Endothelial cell of umbilical vein (primary cell): ENCODE results near the gene SAP25. TPM values are rescaled to one million over a fixed set of nuclear protein-coding genes. Genes with fewer than 3 reads are reported as not detected.

Experiments used
- BruUV-seq: library from RNA; stranded (reverse); fragments of 400-500 nt; replicated peaks from 2 replicates; lab custom pipeline; 2021; lab: Mats Ljungman, UMichigan
- CTCF ChIA-PET: fragments of 300-600, 350-600 bp; sonication (Branson Sonifier 250); formaldehyde crosslinking; loops from one replicate; lab custom pipeline; 2021; ENCODE audit warnings: antibody characterized with exemption, inconsistent platforms; lab: Charles Lee
- POLR2A ChIA-PET: fragments of 300-600, 350-600 bp; sonication (Branson Sonifier 250); formaldehyde crosslinking; loops from one replicate; lab custom pipeline; 2021; ENCODE audit warnings: antibody characterized with exemption, inconsistent platforms; lab: Charles Lee
- DNase-seq: peaks from one replicate; pipeline ENCODE4 v3.0.0-alpha.2; 2011; ENCODE audit warnings: low read depth, low spot score
- FAIRE-seq: peaks from 2 replicates; lab custom pipeline; 2011; peaks lifted over from hg19 to GRCh38; lab: Jason Lieb, UNC
- H2AFZ ChIP-seq: 2 replicates; pipeline ENCODE4 v1.6.0; 2012; ENCODE audit warnings: low read depth, low read length, control low read depth, inconsistent platforms
- H3K27ac ChIP-seq: 2 replicates; pipeline ENCODE4 v1.5.1; 2011; ENCODE audit warnings: low read depth, mild to moderate bottlenecking, control low read depth, low read length, moderate library complexity; ENCODE audit not compliant: insufficient read depth
- H3K27me3 ChIP-seq, 2 experiments: 2 replicates each; pipeline versions ENCODE4 v1.6.0 to v1.6.1; 2011; ENCODE audit warnings: low read length in 2 of 2, mixed read lengths in 1 of 2; ENCODE audit not compliant: control insufficient read depth in 2 of 2, insufficient read depth in 2 of 2
- H3K36me3 ChIP-seq, 2 experiments: 2 replicates in 1 of 2; 3 replicates in 1 of 2; pipeline ENCODE4 v1.5.1; 2011; ENCODE audit warnings: low read length in 2 of 2, mild to moderate bottlenecking in 1 of 2, moderate library complexity in 1 of 2; ENCODE audit not compliant: control insufficient read depth in 2 of 2, insufficient read depth in 2 of 2; ENCODE audit errors: extremely low read depth in 1 of 2
- H3K4me1 ChIP-seq: 3 replicates; pipeline ENCODE4 v1.5.1; 2011; ENCODE audit warnings: mild to moderate bottlenecking, low read length; ENCODE audit not compliant: control insufficient read depth, insufficient read depth; ENCODE audit errors: extremely low read depth
- H3K4me2 ChIP-seq: 2 replicates; pipeline ENCODE4 v1.6.1; 2011; ENCODE audit warnings: low read length, control low read depth, mixed read lengths; ENCODE audit not compliant: insufficient read depth
- H3K4me3 ChIP-seq, 3 experiments: fragments of 200-600 bp in 1 of 3; sonication (generic), shearing (Covaris generic) in 1 of 3; replicated peaks in 1 of 3; 2 replicates each; pipeline ENCODE4 v1.5.1; 2011 to 2016; ENCODE audit warnings: control low read depth in 3 of 3, low read length in 3 of 3, mild to moderate bottlenecking in 2 of 3, inconsistent platforms in 1 of 3, low read depth in 1 of 3, moderate library complexity in 1 of 3; ENCODE audit not compliant: insufficient read depth in 1 of 3
- H3K79me2 ChIP-seq: 2 replicates; pipeline ENCODE4 v1.6.0; 2012; ENCODE audit warnings: low read length, inconsistent platforms; ENCODE audit not compliant: control insufficient read depth, insufficient read depth
- H3K9ac ChIP-seq: replicated peaks from 2 replicates; pipeline ENCODE3; 2011; ENCODE audit warnings: low read length, control low read depth; ENCODE audit not compliant: insufficient read depth; ENCODE audit errors: extremely low read depth
- H3K9me1 ChIP-seq: replicated peaks from 3 replicates; pipeline ENCODE4 v1.6.0; 2011; ENCODE audit warnings: mild to moderate bottlenecking, low read length; ENCODE audit not compliant: control insufficient read depth, insufficient read depth; ENCODE audit errors: extremely low read depth
- H3K9me3 ChIP-seq: replicated peaks from 2 replicates; pipeline ENCODE4 v1.5.1; 2012; ENCODE audit warnings: low read length, inconsistent platforms; ENCODE audit not compliant: control insufficient read depth, insufficient read depth
- H4K20me1 ChIP-seq: replicated peaks from 2 replicates; pipeline ENCODE3; 2011; ENCODE audit warnings: mild to moderate bottlenecking, low read length; ENCODE audit not compliant: control insufficient read depth, insufficient read depth; ENCODE audit errors: extremely low read depth
- EZH2 ChIP-seq: IDR thresholded peaks from 2 replicates; pipeline ENCODE4 v1.6.1; 2012; ENCODE audit warnings: borderline replicate concordance, low read depth, mild to moderate bottlenecking, moderate library complexity, low read length, inconsistent platforms; ENCODE audit not compliant: severe bottlenecking
- FOS ChIP-seq: IDR thresholded peaks from 2 replicates; pipeline ENCODE4 v1.6.1; 2011; ENCODE audit warnings: mild to moderate bottlenecking, low read length, moderate library complexity, borderline replicate concordance; ENCODE audit not compliant: insufficient read depth
- GATA2 ChIP-seq: IDR thresholded peaks from 2 replicates; pipeline ENCODE4 v1.7.0; 2011; ENCODE audit warnings: low read depth, mild to moderate bottlenecking, moderate library complexity, mixed read lengths, low read length; ENCODE audit not compliant: insufficient read length, insufficient read depth
- JUN ChIP-seq: IDR thresholded peaks from 2 replicates; pipeline ENCODE4 v1.6.1; 2011; ENCODE audit warnings: borderline replicate concordance, low read depth; ENCODE audit not compliant: insufficient read length, insufficient read depth
- MYC ChIP-seq: IDR thresholded peaks from one replicate; pipeline ENCODE4 v1.6.1; 2011; ENCODE audit warnings: mild to moderate bottlenecking, low read depth, low read length
- POLR2A ChIP-seq: IDR thresholded peaks from 2 replicates; pipeline ENCODE4 v1.6.1; 2012; ENCODE audit warnings: low read depth, mild to moderate bottlenecking, control low read depth, low read length
- POLR2AphosphoS5 ChIP-seq: IDR thresholded peaks from 2 replicates; pipeline ENCODE4 v1.6.1; 2012; ENCODE audit warnings: low read depth, mild to moderate bottlenecking, control low read depth, low read length, moderate library complexity; ENCODE audit not compliant: insufficient read depth
- dilution Hi-C: fragments of 300-500 bp; cut with MboI; formaldehyde crosslinking; loops from one replicate; pipeline ENCODE4 v1.15.0; 2019; ENCODE audit warnings: low sequenced_read_pairs; ENCODE audit not compliant: extremely low pct_ligation_motif_present
- intact Hi-C: fragments of 100-400 bp; cut with micrococcal nuclease; formaldehyde crosslinking; loops from one replicate; pipeline ENCODE4 v1.10.0; 2022
- polyA plus RNA-seq, 4 experiments: library from polyadenylated mRNA; depleted of rRNA in 3 of 4; stranded (reverse) in 3 of 4; unstranded in 1 of 4; fragments of >200 nt; gene quantifications; 2 replicates each; pipeline versions ENCODE4 v1.2.1 to v1.2.3, GENCODE V29; 2011 to 2012; ENCODE audit warnings: missing spikeins in 1 of 4
- total RNA-seq: library from RNA; stranded (reverse); gene quantifications from 2 replicates; pipeline ENCODE4 v1.2.3, GENCODE V29; 2021
- TF ChIP-seq, protein P1 (sequence below), 2 donors: IDR thresholded peaks; 1 replicate in 1 of 2; 2 replicates in 1 of 2; pipeline ENCODE4 v1.5.1; 2011; ENCODE audit warnings: low read length in 2 of 2, mild to moderate bottlenecking in 2 of 2, moderate library complexity in 2 of 2, control low read depth in 1 of 2, inconsistent platforms in 1 of 2, low read depth in 1 of 2; ENCODE audit not compliant: insufficient read depth in 1 of 2; ENCODE audit errors: extremely low read depth in 1 of 2
- TF ChIP-seq, protein P2 (sequence below): IDR thresholded peaks from 2 replicates; pipeline ENCODE4 v1.6.1; 2011; ENCODE audit not compliant: insufficient read depth, insufficient read length

Gene SAP25
- total and polyA plus RNA-seq, 2 donors (not counting 3 experiments of a cell fraction or from before 2014, with no cell fraction given) = 3.2 TPM

DNA sequence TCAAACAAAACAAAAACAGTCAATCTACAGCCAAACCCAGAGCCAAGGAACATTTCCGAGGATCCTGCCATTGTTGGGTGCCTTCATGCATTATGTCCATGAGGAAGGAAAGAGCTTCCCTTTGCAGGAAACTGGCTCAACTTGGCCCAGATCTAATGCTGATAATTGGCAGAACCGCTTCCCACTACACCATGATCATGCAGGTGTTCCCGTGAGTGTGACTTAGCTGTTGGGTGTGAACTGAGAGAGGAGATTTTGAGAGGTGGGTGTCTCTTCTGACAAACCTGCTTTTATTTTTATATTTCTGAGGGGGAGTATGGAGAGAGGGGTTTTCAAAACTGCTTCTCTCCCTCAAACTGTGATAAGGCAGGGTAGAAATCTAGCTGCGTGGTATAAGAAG is 14.6 kb downstream of the SAP25 start:
- dilution Hi-C loops = no loop called here
- H4K20me1 ChIP-seq = no peaks in the 10 kb centered on the region
- H3K4me1 ChIP-seq = peaks cover 6% of the 10 kb centered on the region
- intact Hi-C loops = loop anchor here (1.0 to 2.0 kb wide), 4 partner anchors 20 to 90 kb away; partner anchors contain the start of genes AGFG2, NYAP1 and TSC22D4
- POLR2A ChIA-PET = interaction anchor here (1.0 to 1.6 kb wide), 5 partner anchors 12 to 80 kb away, joined by 3 to 7 read pairs (median 4); partner anchors contain the start of genes AGFG2, FBXO24 and TSC22D4
- CTCF ChIA-PET = interaction anchor here (0.9 to 4.2 kb wide), 33 partner anchors 10 to 170 kb away, joined by 3 to 119 read pairs (median 10); partner anchors contain the start of genes AGFG2, FBXO24, MOSPD3 and NYAP1
- FAIRE-seq (peak; percentile 65), DNase-seq (no peak)
- H3K4me3 ChIP-seq = no peak overlapping the region
- H3K79me2 ChIP-seq = no peaks in the 10 kb centered on the region
- TF ChIP-seq GATA2 = peak; percentile 65
- no peak for TF ChIP-seq FOS
- TF ChIP-seq POLR2A = no peak
- BruUV-seq = no TSS peak
- H3K4me2 ChIP-seq = no peak overlapping the region
- H3K27me3 ChIP-seq = no peaks in the 10 kb centered on the region
- H2AFZ ChIP-seq = no peak overlapping the region
- peaks cover 5 to 35% of the 10 kb centered on the region in 2 experiments for H3K36me3 ChIP-seq
- no peaks in the 10 kb centered on the region for H3K9me3 ChIP-seq
- no peak overlapping the region for H3K9ac ChIP-seq
- H3K9me1 ChIP-seq = no peaks in the 10 kb centered on the region
- H3K27ac ChIP-seq = no peak overlapping the region

DNA sequence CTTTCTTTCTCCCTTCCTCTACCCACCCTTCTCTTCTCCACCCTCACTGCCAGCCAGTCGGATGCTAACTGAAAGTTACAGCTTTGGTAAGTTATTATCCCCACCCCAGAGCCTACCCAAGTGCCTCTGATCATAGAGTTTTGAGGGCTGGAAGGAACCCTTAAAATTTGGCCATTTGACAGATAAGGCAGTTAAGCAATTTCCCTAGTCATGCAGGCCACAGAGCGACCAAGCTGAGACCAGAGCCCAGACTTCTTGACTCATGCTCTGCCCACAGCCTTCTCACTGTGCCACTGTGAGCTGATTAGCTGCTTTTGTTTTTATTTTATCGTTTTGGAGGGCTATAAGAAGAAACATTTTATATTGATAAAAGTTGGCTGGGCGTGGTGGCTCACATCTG is 17.2 kb downstream of the SAP25 start:
- dilution Hi-C loops (no loop called here), intact Hi-C loops (no loop called here)
- ChIA-PET POLR2A (no interaction called here), CTCF (interaction anchor here (0.7 to 1.2 kb wide), 2 partner anchors 83 to 87 kb away, joined by 3 read pairs; no protein-coding TSS in a partner anchor)
- H2AFZ ChIP-seq = no peak overlapping the region
- no peaks in the 10 kb centered on the region for H3K79me2 ChIP-seq
- H3K9me1 ChIP-seq = no peaks in the 10 kb centered on the region
- DNase-seq (no peak), FAIRE-seq (no peak)
- H3K9ac ChIP-seq = no peak overlapping the region
- no TSS peak for BruUV-seq
- no peak overlapping the region for H3K27ac ChIP-seq
- peaks cover 6% of the 10 kb centered on the region for H3K4me1 ChIP-seq
- H3K4me2 ChIP-seq = no peak overlapping the region
- no peaks in the 10 kb centered on the region for H3K27me3 ChIP-seq
- H4K20me1 ChIP-seq = no peaks in the 10 kb centered on the region
- no peak overlapping the region for H3K4me3 ChIP-seq
- peaks cover 11 to 35% of the 10 kb centered on the region in 2 experiments for H3K36me3 ChIP-seq
- H3K9me3 ChIP-seq = no peaks in the 10 kb centered on the region
- no peak for TF ChIP-seq GATA2
- TF ChIP-seq, protein P1, sequence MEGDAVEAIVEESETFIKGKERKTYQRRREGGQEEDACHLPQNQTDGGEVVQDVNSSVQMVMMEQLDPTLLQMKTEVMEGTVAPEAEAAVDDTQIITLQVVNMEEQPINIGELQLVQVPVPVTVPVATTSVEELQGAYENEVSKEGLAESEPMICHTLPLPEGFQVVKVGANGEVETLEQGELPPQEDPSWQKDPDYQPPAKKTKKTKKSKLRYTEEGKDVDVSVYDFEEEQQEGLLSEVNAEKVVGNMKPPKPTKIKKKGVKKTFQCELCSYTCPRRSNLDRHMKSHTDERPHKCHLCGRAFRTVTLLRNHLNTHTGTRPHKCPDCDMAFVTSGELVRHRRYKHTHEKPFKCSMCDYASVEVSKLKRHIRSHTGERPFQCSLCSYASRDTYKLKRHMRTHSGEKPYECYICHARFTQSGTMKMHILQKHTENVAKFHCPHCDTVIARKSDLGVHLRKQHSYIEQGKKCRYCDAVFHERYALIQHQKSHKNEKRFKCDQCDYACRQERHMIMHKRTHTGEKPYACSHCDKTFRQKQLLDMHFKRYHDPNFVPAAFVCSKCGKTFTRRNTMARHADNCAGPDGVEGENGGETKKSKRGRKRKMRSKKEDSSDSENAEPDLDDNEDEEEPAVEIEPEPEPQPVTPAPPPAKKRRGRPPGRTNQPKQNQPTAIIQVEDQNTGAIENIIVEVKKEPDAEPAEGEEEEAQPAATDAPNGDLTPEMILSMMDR (IDR thresholded peaks at IDR 0.05; ENCODE audit: extremely low read depth in 1 of 2, insufficient read depth in 1 of 2, low read depth in 1 of 2, low read length in 2 of 2) = no peak
- TF ChIP-seq MYC = no peak
- no peak for TF ChIP-seq POLR2AphosphoS5
- TF ChIP-seq JUN = no peak
- no peak for TF ChIP-seq EZH2
- TF ChIP-seq POLR2A = no peak
- TF ChIP-seq FOS = no peak
- TF ChIP-seq, protein P2, sequence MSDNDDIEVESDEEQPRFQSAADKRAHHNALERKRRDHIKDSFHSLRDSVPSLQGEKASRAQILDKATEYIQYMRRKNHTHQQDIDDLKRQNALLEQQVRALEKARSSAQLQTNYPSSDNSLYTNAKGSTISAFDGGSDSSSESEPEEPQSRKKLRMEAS = no peak
